Left forelimb (tissue), 1 donor: ENCODE data around the gene CDKAL1.
"Not testable (repeated sequence)": the region's sequence is repeated elsewhere in the genome, so short reads cannot be mapped to it uniquely, and the experiment has no call there.

Experiments used
- DNase-seq: peaks from one replicate; pipeline ENCODE4 v3.0.0-alpha.2; 2018; ENCODE audit warnings: low spot score

The CDKAL1 gene

GRCh38 chr6:20594299-20594853 lies 60.1 kb downstream of the CDKAL1 start:
- DNase-seq, result not testable (repeated sequence)

- no peak for DNase-seq
Observed at GRCh38 chr6:20599302-20600051, 65.2 kb downstream of the CDKAL1 start.

- DNase-seq, result no peak
Observed at GRCh38 chr6:20600831-20601230, 66.6 kb downstream of the CDKAL1 start.

DNA sequence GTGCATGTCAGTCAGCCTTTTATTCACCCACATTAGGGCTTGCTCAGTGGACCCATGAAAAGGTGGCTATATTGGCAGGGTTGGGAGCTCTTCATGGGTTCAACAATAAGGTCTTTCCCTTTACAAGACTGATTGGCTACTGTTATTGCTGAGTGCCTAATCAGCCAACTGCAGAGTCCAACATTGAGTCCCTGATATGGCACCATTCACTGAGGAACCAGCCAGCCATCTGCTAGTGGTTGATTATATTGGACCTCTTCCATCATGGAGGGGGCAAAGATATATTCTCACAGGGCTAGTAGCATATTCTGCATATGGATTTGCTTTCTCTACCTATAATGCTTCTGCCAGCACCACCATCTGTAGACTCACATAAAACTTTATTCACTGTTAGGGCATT lies 69.9 kb downstream of the CDKAL1 start:
- no peak for DNase-seq

DNA sequence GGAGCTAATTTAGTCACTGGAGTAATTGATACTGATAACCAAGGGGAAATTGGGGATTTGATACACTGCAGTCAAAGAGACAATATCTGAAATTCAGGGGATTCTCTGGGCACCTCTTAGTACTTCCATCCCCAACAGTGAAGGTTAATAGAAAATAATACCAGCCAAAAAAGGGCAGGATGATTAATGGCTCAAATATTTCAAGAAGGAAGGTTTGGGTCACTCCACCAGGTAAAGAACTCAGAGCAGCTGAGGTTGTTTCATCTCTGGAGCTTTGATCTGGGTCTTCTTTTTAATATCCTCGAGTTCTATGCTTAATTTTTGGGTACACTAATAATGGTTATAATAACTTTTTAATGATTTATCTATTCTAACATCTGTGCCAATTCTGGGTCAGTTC lies 70.8 kb downstream of the CDKAL1 start:
- DNase-seq, result no peak

DNA sequence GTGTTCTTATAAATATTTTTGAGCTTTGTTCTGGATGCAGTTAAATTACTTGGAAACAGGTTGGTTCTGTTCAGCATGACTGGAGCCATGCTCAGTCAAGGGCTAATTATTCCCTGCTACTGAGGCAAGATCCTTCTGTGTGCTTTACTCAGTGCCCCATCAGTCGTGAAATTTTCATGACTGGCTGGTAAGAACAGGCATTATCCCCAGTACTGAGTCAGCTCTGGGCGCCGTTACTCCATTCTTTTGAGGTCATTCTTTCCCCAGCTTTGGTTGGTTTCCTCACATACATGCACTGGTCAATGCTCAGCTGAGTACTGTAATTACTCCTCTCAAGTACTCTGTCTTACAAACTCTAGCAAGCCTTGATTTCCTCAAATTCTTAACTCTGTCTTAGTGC lies 71.3 kb downstream of the CDKAL1 start:
- no peak for DNase-seq

- no peak for DNase-seq
Observed at GRCh38 chr6:20606831-20607230, 72.6 kb downstream of the CDKAL1 start.

DNA sequence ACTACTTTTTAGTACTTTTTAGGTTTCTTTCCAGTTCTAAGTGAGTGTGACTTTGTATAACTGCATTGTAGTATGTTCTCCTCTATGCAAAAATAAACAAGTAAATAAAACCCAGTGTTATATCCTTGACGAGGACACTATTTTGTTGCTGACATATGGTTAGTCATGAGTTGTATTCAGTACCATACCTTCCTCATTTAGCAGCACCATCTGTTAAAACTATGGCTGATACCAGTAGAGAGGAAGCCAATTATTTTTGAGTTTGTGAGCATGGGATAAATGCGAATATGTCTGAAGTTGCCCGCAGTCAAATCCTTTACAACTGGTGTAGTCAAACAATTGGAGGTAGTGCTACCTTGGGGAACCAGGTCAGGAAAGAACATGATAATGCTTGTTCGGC lies 74.1 kb downstream of the CDKAL1 start:
- no peak for DNase-seq

GRCh38 chr6:20608905-20609304 lies 74.6 kb downstream of the CDKAL1 start:
- DNase-seq, result no peak

DNA sequence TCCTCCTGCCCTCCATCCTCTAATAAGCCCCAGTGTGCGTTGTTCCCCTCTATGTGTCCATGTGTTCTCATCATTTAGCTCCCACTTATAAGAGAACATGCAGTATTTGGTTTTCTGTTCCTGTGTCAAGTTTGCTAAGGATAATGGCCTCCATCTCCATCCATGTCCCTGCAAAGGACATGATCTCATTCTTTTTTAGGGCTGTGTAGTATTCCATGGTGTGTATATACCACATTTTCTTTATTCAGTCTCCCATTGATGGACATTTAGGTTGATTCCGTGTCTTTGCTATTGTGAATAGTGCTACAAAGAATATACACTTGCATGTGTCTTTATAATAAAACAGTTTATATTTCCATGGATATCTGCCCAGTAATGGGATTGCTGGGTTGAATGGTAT lies 75.7 kb downstream of the CDKAL1 start:
- not testable (repeated sequence) for DNase-seq

DNA sequence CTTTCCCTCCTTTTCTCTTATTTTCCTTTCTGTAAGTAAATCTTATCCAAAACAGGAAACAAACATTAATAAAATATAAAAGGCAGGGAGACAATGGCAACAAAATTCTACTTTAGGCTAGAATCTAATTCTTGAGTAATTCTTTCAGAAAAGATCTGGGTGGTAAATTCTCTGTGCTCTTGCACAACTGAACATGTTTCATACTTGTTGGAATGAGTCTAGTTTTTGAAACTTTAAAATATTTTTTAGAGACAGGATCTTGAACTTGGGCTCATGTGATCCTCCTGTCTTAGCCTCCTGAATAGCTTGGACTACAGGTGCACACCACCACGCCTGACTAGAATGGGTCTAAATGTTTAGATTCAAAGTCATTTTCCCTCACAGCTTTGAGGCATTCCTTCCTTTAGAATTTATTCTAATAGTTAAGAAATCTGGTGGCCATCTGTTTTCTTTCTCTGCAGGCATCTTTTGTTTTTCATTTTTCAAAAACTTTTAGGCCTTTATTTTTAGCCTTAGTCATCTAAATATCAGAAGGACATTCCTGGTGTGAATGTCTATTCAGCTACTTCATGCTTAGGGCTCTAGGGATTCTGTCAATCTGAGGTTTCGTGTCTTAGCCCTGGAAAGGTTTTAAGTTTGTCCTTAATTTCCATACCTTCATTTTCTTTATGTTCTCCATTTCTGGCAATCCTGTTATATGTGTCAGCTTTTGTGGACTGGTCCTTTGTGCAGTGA lies 76.5 kb downstream of the CDKAL1 start:
- DNase-seq, result no peak

GRCh38 chr6:20617537-20617936 lies 83.3 kb downstream of the CDKAL1 start:
- DNase-seq, result not testable (repeated sequence)

- DNase-seq, result no peak
Observed at GRCh38 chr6:20620043-20620442, 85.8 kb downstream of the CDKAL1 start.

GRCh38 chr6:20623761-20624160 lies 89.5 kb downstream of the CDKAL1 start:
- DNase-seq, result no peak

DNA sequence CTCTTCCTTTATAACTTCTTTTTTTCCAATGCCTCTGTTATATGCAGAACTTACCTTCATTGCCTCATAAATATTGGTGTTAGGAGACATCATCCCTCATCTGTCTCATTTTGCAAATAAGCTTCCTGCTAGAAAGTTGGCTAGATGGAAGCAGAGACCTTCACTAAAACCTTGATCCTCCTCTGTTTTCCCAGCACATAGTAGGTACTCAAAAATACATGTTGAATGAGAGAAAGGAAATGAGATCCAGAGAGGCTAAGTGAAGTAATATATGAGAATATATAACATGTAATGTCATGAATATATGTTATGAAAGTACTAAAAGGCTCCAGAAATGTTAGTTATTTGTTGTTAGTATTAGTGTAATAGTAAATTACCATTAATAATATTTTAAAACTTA lies 91.9 kb downstream of the CDKAL1 start:
- no peak for DNase-seq

GRCh38 chr6:20629509-20629908 lies 95.3 kb downstream of the CDKAL1 start:
- DNase-seq, result no peak

- no peak for DNase-seq
Observed at GRCh38 chr6:20630136-20630535, 95.9 kb downstream of the CDKAL1 start.

GRCh38 chr6:20630617-20631548 lies 96.6 kb downstream of the CDKAL1 start:
- no peak for DNase-seq

- no peak for DNase-seq
Observed at GRCh38 chr6:20631549-20631924, 97.3 kb downstream of the CDKAL1 start.

DNA sequence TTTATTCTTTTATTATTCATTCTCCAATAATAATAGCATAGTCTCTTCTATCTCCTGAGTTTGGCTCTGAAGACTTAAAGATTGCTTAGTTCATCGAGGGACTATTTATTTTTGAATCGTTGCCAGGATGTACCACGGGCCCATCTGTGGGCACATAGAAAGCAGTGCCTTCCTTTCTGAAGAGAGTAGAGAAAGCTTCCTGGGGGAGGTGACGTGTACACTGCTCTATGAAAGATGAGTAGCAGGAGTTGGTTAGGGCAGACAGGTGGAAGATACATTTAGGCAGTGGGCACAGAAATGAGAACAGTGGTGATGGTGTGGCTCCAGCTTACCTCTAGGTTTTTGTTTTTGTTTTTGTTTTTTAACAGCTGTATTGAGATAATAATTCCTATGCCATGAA lies 98.4 kb downstream of the CDKAL1 start:
- no peak for DNase-seq

GRCh38 chr6:20633566-20634340 lies 99.5 kb downstream of the CDKAL1 start:
- no peak for DNase-seq
